GM12878 (cell line): ENCODE measurements around the gene AP3B2. TPM values are rescaled to one million over a fixed set of nuclear protein-coding genes. Genes with fewer than 3 reads are reported as not detected.

Source experiments
- ATAC-seq: fragments of 200-7000 bp; cut with Tn5 transposase; 3 replicates; pipeline ENCODE4 v1.9.1; 2020; ENCODE audit warnings: mild to moderate bottlenecking, moderate library complexity
- BruUV-seq: library from RNA; stranded (reverse); fragments of 400-500 nt; replicated peaks from 2 replicates; lab custom pipeline; 2021; lab: Mats Ljungman, UMichigan
- CTCF ChIA-PET: fragments of 300-600 bp; sonication (Branson Sonifier 250); formaldehyde crosslinking; extraction: SDS; loops from one replicate; lab custom pipeline; 2021; ENCODE audit warnings: inconsistent platforms; lab: Yijun Ruan, JAX
- POLR2A ChIA-PET: fragments of 350-600 bp; formaldehyde crosslinking; extraction: SDS; loops from one replicate; lab custom pipeline; 2021; ENCODE audit warnings: inconsistent platforms; lab: Charles Lee
- RAD21 ChIA-PET: fragments of 300-600 bp; sonication (Branson Sonifier 250); formaldehyde crosslinking; loops from one replicate; lab custom pipeline; 2023; ENCODE audit warnings: antibody characterized with exemption; ENCODE audit not compliant: unreplicated experiment; lab: Charles Lee
- SMC1A ChIA-PET: fragments of 300-600 bp; sonication (Branson Sonifier 250); formaldehyde crosslinking; loops from one replicate; lab custom pipeline; 2023; ENCODE audit not compliant: unreplicated experiment, uncharacterized antibody; lab: Charles Lee
- DNase-seq: peaks from one replicate; pipeline ENCODE4 v3.0.0-alpha.2; 2011; ENCODE audit warnings: low read depth, low spot score
- FAIRE-seq: peaks from 3 replicates; lab custom pipeline; 2011; peaks lifted over from hg19 to GRCh38; lab: Jason Lieb, UNC
- H2AFZ ChIP-seq: 2 replicates; pipeline ENCODE4 v1.6.0; 2011; ENCODE audit warnings: low read depth, low read length, control low read depth; ENCODE audit not compliant: control insufficient read depth
- H3K27ac ChIP-seq: 2 replicates; pipeline ENCODE4 v1.5.1; 2011; ENCODE audit warnings: control low read depth; ENCODE audit not compliant: control insufficient read depth, insufficient read depth
- H3K27me3 ChIP-seq, 2 experiments: replicated peaks in 1 of 2; 2 replicates each; pipeline versions ENCODE4 v1.6.0 to v1.6.1; 2011; ENCODE audit warnings: low read length in 1 of 2; ENCODE audit not compliant: control insufficient read depth in 2 of 2, insufficient read depth in 2 of 2
- H3K36me3 ChIP-seq, 2 experiments: 2 replicates each; pipeline ENCODE4 v1.5.1; 2011; ENCODE audit warnings: low read length in 1 of 2; ENCODE audit not compliant: control insufficient read depth in 2 of 2, insufficient read depth in 2 of 2
- H3K4me1 ChIP-seq: 2 replicates; pipeline ENCODE4 v1.6.1; 2011; ENCODE audit warnings: mild to moderate bottlenecking, low read length, moderate library complexity, mixed read lengths; ENCODE audit not compliant: control insufficient read depth, insufficient read depth
- H3K4me2 ChIP-seq: 2 replicates; pipeline ENCODE4 v1.6.0; 2011; ENCODE audit warnings: control low read depth; ENCODE audit not compliant: control insufficient read depth, insufficient read depth
- H3K4me3 ChIP-seq: fragments of 200-600 bp; sonication (generic); 2 replicates; pipeline ENCODE4 v1.5.1; 2016
- H3K79me2 ChIP-seq: 2 replicates; pipeline ENCODE4 v1.6.0; 2011; ENCODE audit warnings: low read length; ENCODE audit not compliant: control insufficient read depth, insufficient read depth
- H3K9ac ChIP-seq: 2 replicates; pipeline ENCODE4 v1.8.0; 2011; ENCODE audit warnings: low read length, control low read depth, mixed read lengths; ENCODE audit not compliant: control insufficient read depth, insufficient read depth
- H3K9me3 ChIP-seq: replicated peaks from 3 replicates; pipeline ENCODE4 v1.5.1; 2011; ENCODE audit warnings: mild to moderate bottlenecking, low read length; ENCODE audit not compliant: control insufficient read depth, insufficient read depth
- H4K20me1 ChIP-seq: 2 replicates; pipeline ENCODE4 v1.6.0; 2011; ENCODE audit not compliant: control insufficient read depth, insufficient read depth
- CHD1 ChIP-seq: IDR thresholded peaks from 2 replicates; pipeline ENCODE4 v1.6.1; 2012; ENCODE audit warnings: low read depth, low read length, improper control_type of control experiment
- KDM1A ChIP-seq: fragments of 200-600 bp; sonication (generic); IDR thresholded peaks from 2 replicates; pipeline ENCODE4 v1.6.1; 2016; ENCODE audit warnings: borderline replicate concordance
- MEF2B ChIP-seq: fragments of 450-650 bp; IDR thresholded peaks from 2 replicates; pipeline ENCODE4 v1.6.1; 2018; ENCODE audit warnings: mild to moderate bottlenecking, moderate library complexity; ENCODE audit not compliant: partially characterized antibody, poor library complexity, severe bottlenecking
- MLLT1 ChIP-seq: fragments of 450-650 bp; IDR thresholded peaks from 2 replicates; pipeline ENCODE4 v1.6.1; 2016; ENCODE audit warnings: mild to moderate bottlenecking
- MXI1 ChIP-seq: fragments of 150-350 bp; IDR thresholded peaks from 2 replicates; pipeline ENCODE4 v1.6.1; 2011; ENCODE audit warnings: low read depth, mild to moderate bottlenecking, inconsistent platforms, low read length, improper control_type of control experiment
- NFIC ChIP-seq: IDR thresholded peaks from 2 replicates; pipeline ENCODE4 v1.6.1; 2012; ENCODE audit warnings: low read depth, mild to moderate bottlenecking, inconsistent platforms, low read length, moderate library complexity
- PML ChIP-seq: IDR thresholded peaks from 2 replicates; pipeline ENCODE4 v1.6.1; 2012; ENCODE audit warnings: low read length, inconsistent platforms
- POLR2AphosphoS5 ChIP-seq: IDR thresholded peaks from 2 replicates; pipeline ENCODE4 v1.6.1; 2011; ENCODE audit warnings: mild to moderate bottlenecking, low read length, inconsistent platforms
- RELB ChIP-seq: fragments of 450-650 bp; IDR thresholded peaks from 2 replicates; pipeline ENCODE4 v1.6.1; 2017; ENCODE audit warnings: low read depth, mild to moderate bottlenecking, moderate library complexity
- RFX5 ChIP-seq: IDR thresholded peaks from 2 replicates; pipeline ENCODE4 v1.6.1; 2011; ENCODE audit warnings: low read depth, low read length, improper control_type of control experiment
- SUPT20H ChIP-seq: IDR thresholded peaks from 2 replicates; pipeline ENCODE4 v1.6.1; 2011; ENCODE audit warnings: low read depth, mild to moderate bottlenecking, low read length, moderate library complexity, borderline replicate concordance; ENCODE audit not compliant: control insufficient read depth
- TCF3 ChIP-seq: IDR thresholded peaks from 2 replicates; pipeline ENCODE4 v1.6.1; 2012; ENCODE audit warnings: low read depth, mild to moderate bottlenecking, low read length, borderline replicate concordance; ENCODE audit not compliant: insufficient read depth
- ZNF622 ChIP-seq: fragments of 450-650 bp; IDR thresholded peaks from 2 replicates; pipeline ENCODE4 v1.6.1; 2017; ENCODE audit warnings: mild to moderate bottlenecking, inconsistent platforms
- WGBS: methylation state at CpG from one replicate; pipeline ENCODE4 v1.1.6; 2016; ENCODE audit warnings: low lambda C conversion rate; ENCODE audit not compliant: insufficient replicate concordance, insufficient coverage; ENCODE audit errors: missing lambda C conversion rate; 5-methylcytosine and 5-hydroxymethylcytosine counted together
- in situ Hi-C: fragments of 300-500 bp; cut with MboI; formaldehyde crosslinking; loops from 9 replicates; pipeline ENCODE4 v1.14.3; 2018; ENCODE audit warnings: mixed read lengths
- intact Hi-C: fragments of 100-400 bp; cut with micrococcal nuclease; formaldehyde crosslinking; loops from one replicate; pipeline ENCODE4 v1.14.2; 2022; ENCODE audit not compliant: unreplicated experiment
- polyA plus RNA-seq, 11 experiments: library from polyadenylated mRNA; depleted of rRNA in 4 of 11; unstranded in 6 of 11; stranded (reverse) in 5 of 11; fragments of >200 nt; fragmentation: Nextera tagmentation in 4 of 11; fragmentation: Illumina TruSeq in 1 of 11; extraction: Ambion mirVana in 4 of 11; extraction: Trizol in 1 of 11; gene quantifications; 1 replicate in 1 of 11; 2 replicates in 10 of 11; pipeline versions ENCODE4 v1.2.1 to v1.2.3, GENCODE V29; 2011 to 2016; ENCODE audit warnings: inconsistent platforms in 2 of 11, missing spikeins in 2 of 11, low read depth in 1 of 11
- total RNA-seq, 4 experiments: library from RNA; depleted of rRNA in 3 of 4; stranded (reverse); fragments of >200 nt in 3 of 4; fragmentation: Illumina TruSeq in 1 of 4; extraction: Trizol in 1 of 4; gene quantifications; 2 replicates each; pipeline versions ENCODE4 v1.2.1 to v1.2.3, GENCODE V29; 2013 to 2021

The AP3B2 gene
- total and polyA plus RNA-seq, 10 of the 15 experiments (the other 5 are each of a cell fraction or from before 2014, with no cell fraction given) = not detected

GRCh38 chr15:82642656-82643055 lies 67.0 kb downstream of the AP3B2 start (continued):
- TF ChIP-seq MLLT1 (no peak), POLR2AphosphoS5 (no peak), PML (no peak), MXI1 (no peak), SUPT20H (no peak), NFIC (no peak), TCF3 (no peak), RELB (no peak)

- no peak for DNase-seq
- Histone ChIP-seq H3K4me1 (no peaks in the 10 kb centered on the region), H3K4me3 (no peak overlapping the region), H3K27ac (no peak overlapping the region), H3K4me2 (0 out of 2 replicates have a peak overlapping the region, but pooled peaks have one; percentile 3), H3K27me3 (peaks cover 0 to 18% of the 10 kb centered on the region in 2 experiments; a peak in 3 of 4 replicates), H3K9me3 (no peaks in the 10 kb centered on the region), H3K9ac (no peak overlapping the region), H2AFZ (no peak overlapping the region), H4K20me1 (no peaks in the 10 kb centered on the region), H3K36me3 (no peaks in the 10 kb centered on the region), H3K79me2 (no peaks in the 10 kb centered on the region)
- 0% methylated on average over 2 of the region's 2 CpGs for WGBS
- ATAC-seq = no peak
- no peak for FAIRE-seq
- BruUV-seq = no TSS peak
- TF ChIP-seq RFX5 = no peak
- no peak for TF ChIP-seq KDM1A
- no peak for TF ChIP-seq ZNF622
- no peak for TF ChIP-seq CHD1
- peak; percentile 53 for TF ChIP-seq MEF2B
- ChIA-PET RAD21 (interaction anchor here (0.8 kb wide), 1 partner anchor 73 kb away, joined by 3 read pairs; no protein-coding TSS in a partner anchor), POLR2A (interaction anchor here (0.7 to 1.4 kb wide), 3 partner anchors 9 to 109 kb away, joined by 3 to 5 read pairs (median 3); no protein-coding TSS in a partner anchor), SMC1A (interaction anchor here (0.7 to 3.2 kb wide), 4 partner anchors 8 to 707 kb away, joined by 3 to 21 read pairs (median 6); no protein-coding TSS in a partner anchor), CTCF (interaction anchor here (1.1 kb wide), 1 partner anchor 13 kb away, joined by 4 read pairs; no protein-coding TSS in a partner anchor)
- in situ Hi-C loops (no loop called here), intact Hi-C loops (no loop called here)
Measured at GRCh38 chr15:82641129-82641798, 68.4 kb downstream of the AP3B2 start.
